ENCODE results near the gene MCM9. TPM values are rescaled to one million over a fixed set of nuclear protein-coding genes. Genes with fewer than 3 reads are reported as not detected.

The MCM9 gene
- total and polyA plus RNA-seq, 2 donors from 2014 or later, result 4.8 to 25.9 TPM

- H3K27ac ChIP-seq (ENCODE audit: low read depth in 2 of 2, low read length in 2 of 2), result no peak overlapping the region
- H3K4me3 ChIP-seq (ENCODE audit: low read length in 3 of 3), result no peak overlapping the region
- no peak overlapping the region for H3K9ac ChIP-seq (ENCODE audit: low read length in 3 of 3)
- peaks cover 6 to 43% (median 23%) of the 10 kb centered on the region in 3 donors for H3K36me3 ChIP-seq (ENCODE audit: control insufficient read depth in 2 of 3, insufficient read depth in 3 of 3, low read length in 3 of 3)
- H3K4me1 ChIP-seq (ENCODE audit: control insufficient read depth in 2 of 3, insufficient read depth in 2 of 3, low read depth in 1 of 3, low read length in 3 of 3), result no peaks in the 10 kb centered on the region
- no peaks in the 10 kb centered on the region for H3K9me3 ChIP-seq (ENCODE audit: control insufficient read depth in 2 of 3, insufficient read depth in 1 of 3, low read length in 3 of 3)
- TF ChIP-seq CTCF (IDR thresholded peaks at IDR 0.05; ENCODE audit: borderline replicate concordance, extremely low read depth, insufficient read depth), result no peak
- intact Hi-C loops (cut with DNase I), result no loop called here
- FAIRE-seq (no peak), DNase-seq (no peak)
- no peaks in the 10 kb centered on the region for H3K27me3 ChIP-seq (ENCODE audit: control insufficient read depth, insufficient read depth, low read length)
Observed at GRCh38 chr6:118917546-118918328, 17.2 kb downstream of the MCM9 start.

- H3K9ac ChIP-seq (ENCODE audit: low read length in 3 of 3), result no peak overlapping the region
- H3K27ac ChIP-seq (ENCODE audit: low read depth in 2 of 2, low read length in 2 of 2), result no peak overlapping the region
- H3K4me1 ChIP-seq (ENCODE audit: control insufficient read depth in 2 of 3, insufficient read depth in 2 of 3, low read depth in 1 of 3, low read length in 3 of 3), result no peaks in the 10 kb centered on the region
- H3K4me3 ChIP-seq (ENCODE audit: low read length in 3 of 3), result no peak overlapping the region
- no peaks in the 10 kb centered on the region for H3K27me3 ChIP-seq (ENCODE audit: control insufficient read depth, insufficient read depth, low read length)
- peaks cover 6 to 38% (median 15%) of the 10 kb centered on the region in 3 donors for H3K36me3 ChIP-seq (ENCODE audit: control insufficient read depth in 2 of 3, insufficient read depth in 3 of 3, low read length in 3 of 3)
- FAIRE-seq (no peak), DNase-seq (no peak)
- intact Hi-C loops (cut with DNase I), result no loop called here
- TF ChIP-seq CTCF (IDR thresholded peaks at IDR 0.05; ENCODE audit: borderline replicate concordance, extremely low read depth, insufficient read depth), result no peak
- no peaks in the 10 kb centered on the region for H3K9me3 ChIP-seq (ENCODE audit: control insufficient read depth in 2 of 3, insufficient read depth in 1 of 3, low read length in 3 of 3)
Observed at GRCh38 chr6:118914598-118914997, 20.4 kb downstream of the MCM9 start.

- no peaks in the 10 kb centered on the region for H3K4me1 ChIP-seq (ENCODE audit: control insufficient read depth in 2 of 3, insufficient read depth in 2 of 3, low read depth in 1 of 3, low read length in 3 of 3)
- H3K27ac ChIP-seq (ENCODE audit: low read depth in 2 of 2, low read length in 2 of 2), result no peak overlapping the region
- H3K36me3 ChIP-seq (ENCODE audit: control insufficient read depth in 2 of 3, insufficient read depth in 3 of 3, low read length in 3 of 3), result peaks cover 10 to 43% (median 15%) of the 10 kb centered on the region in 3 donors
- H3K9ac ChIP-seq (ENCODE audit: low read length in 3 of 3), result no peak overlapping the region
- TF ChIP-seq CTCF (IDR thresholded peaks at IDR 0.05; ENCODE audit: borderline replicate concordance, extremely low read depth, insufficient read depth), result no peak
- no peaks in the 10 kb centered on the region for H3K27me3 ChIP-seq (ENCODE audit: control insufficient read depth, insufficient read depth, low read length)
- DNase-seq (no peak), FAIRE-seq (no peak)
- no peaks in the 10 kb centered on the region for H3K9me3 ChIP-seq (ENCODE audit: control insufficient read depth in 2 of 3, insufficient read depth in 1 of 3, low read length in 3 of 3)
- intact Hi-C loops (cut with DNase I), result no loop called here
- H3K4me3 ChIP-seq (ENCODE audit: low read length in 3 of 3), result no peak overlapping the region
Observed at GRCh38 chr6:118913161-118913560, 21.8 kb downstream of the MCM9 start.

All from kidney (tissue), 14 donors.